Measurements from ENCODE around the gene RSPO1.

The RSPO1 gene

GRCh38 chr1:37663426-37664000 is 28.8 kb upstream of the RSPO1 start:
- TF ChIP-seq CTCF (IDR thresholded peaks at IDR 0.05; ENCODE audit: low read length) (no peak), EZH2 (optimal IDR thresholded peaks at IDR 0.05; ENCODE audit: low read depth, low read length) (no peak), EZH2phosphoT487 (IDR thresholded peaks at IDR 0.05; ENCODE audit: low read length) (no peak)
- Histone ChIP-seq H3K9ac (ENCODE audit: low read length) (no peak overlapping the region), H3K36me3 (replicated peaks; ENCODE audit: insufficient read depth, low read length) (no peaks in the 10 kb centered on the region), H3K4me1 (ENCODE audit: low read length) (no peaks in the 10 kb centered on the region), H3K79me2 (ENCODE audit: low read length) (no peaks in the 10 kb centered on the region), H3K27me3 (replicated peaks; ENCODE audit: insufficient read depth, low read length) (no peaks in the 10 kb centered on the region), H3K27ac (ENCODE audit: low read length) (no peak overlapping the region), H3K9me3 (replicated peaks; ENCODE audit: insufficient read depth, low read length) (no peaks in the 10 kb centered on the region), H3K4me2 (ENCODE audit: low read depth, low read length) (no peak overlapping the region), H4K20me1 (ENCODE audit: insufficient read depth, low read length) (no peaks in the 10 kb centered on the region), H2AFZ (ENCODE audit: low read length) (no peak overlapping the region), H3K4me3 (ENCODE audit: low read length) (no peak overlapping the region), H3K9me2 (replicated peaks; ENCODE audit: insufficient read depth, low read length) (no peaks in the 10 kb centered on the region), H3F3A (ENCODE audit: insufficient read depth, low read length) (no peaks in the 10 kb centered on the region)
- DNase-seq, result no peak

DNA sequence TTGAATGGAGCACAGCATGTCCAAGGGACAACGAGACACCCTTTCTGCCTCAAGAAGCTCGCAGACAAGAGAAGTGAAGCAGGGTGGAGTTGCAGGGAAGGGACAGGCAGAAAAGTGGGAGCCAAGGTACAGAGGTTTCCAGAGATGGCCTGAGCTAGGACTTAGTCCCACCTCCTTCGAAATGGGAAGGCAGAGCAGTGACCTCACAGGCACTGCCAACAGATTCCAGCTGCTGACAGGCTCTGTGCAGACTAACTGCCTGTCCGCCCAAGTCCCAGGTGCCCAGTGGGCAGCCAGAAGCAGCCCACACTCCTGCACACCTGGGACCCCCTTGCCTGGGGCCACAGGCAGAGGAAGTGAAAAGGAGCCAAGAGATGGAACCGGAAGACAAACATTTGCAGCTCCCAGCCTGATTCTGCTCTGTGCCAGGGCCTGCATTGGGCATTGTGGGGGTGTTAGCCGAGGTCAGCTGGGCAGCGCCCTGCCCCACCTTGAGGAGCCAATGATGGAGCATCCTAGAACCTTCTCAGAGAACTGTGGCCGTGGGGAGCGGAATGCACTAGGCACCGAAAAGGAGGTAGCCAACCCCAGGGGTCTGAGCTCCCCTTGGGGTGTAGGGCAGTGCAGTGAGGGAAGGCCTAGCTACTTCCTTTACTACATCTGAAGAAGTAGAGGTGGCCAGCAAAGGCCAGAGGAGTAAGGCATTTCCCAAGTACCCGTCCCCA is 27.5 kb upstream of the RSPO1 start:
- no peak for DNase-seq
- Histone ChIP-seq H3K9ac (ENCODE audit: low read length) (no peak overlapping the region), H3K9me2 (replicated peaks; ENCODE audit: insufficient read depth, low read length) (no peaks in the 10 kb centered on the region), H4K20me1 (ENCODE audit: insufficient read depth, low read length) (no peaks in the 10 kb centered on the region), H3K4me3 (ENCODE audit: low read length) (no peak overlapping the region), H2AFZ (ENCODE audit: low read length) (no peak overlapping the region), H3K4me2 (ENCODE audit: low read depth, low read length) (no peak overlapping the region), H3K27me3 (replicated peaks; ENCODE audit: insufficient read depth, low read length) (no peaks in the 10 kb centered on the region), H3K27ac (ENCODE audit: low read length) (no peak overlapping the region), H3K36me3 (replicated peaks; ENCODE audit: insufficient read depth, low read length) (no peaks in the 10 kb centered on the region), H3K9me3 (replicated peaks; ENCODE audit: insufficient read depth, low read length) (no peaks in the 10 kb centered on the region), H3F3A (ENCODE audit: insufficient read depth, low read length) (no peaks in the 10 kb centered on the region), H3K79me2 (ENCODE audit: low read length) (no peaks in the 10 kb centered on the region), H3K4me1 (ENCODE audit: low read length) (no peaks in the 10 kb centered on the region)
- no peak for TF ChIP-seq EZH2 (optimal IDR thresholded peaks at IDR 0.05; ENCODE audit: low read depth, low read length)
- TF ChIP-seq CTCF (IDR thresholded peaks at IDR 0.05; ENCODE audit: low read length), result no peak
- TF ChIP-seq EZH2phosphoT487 (IDR thresholded peaks at IDR 0.05; ENCODE audit: low read length), result no peak

DNA sequence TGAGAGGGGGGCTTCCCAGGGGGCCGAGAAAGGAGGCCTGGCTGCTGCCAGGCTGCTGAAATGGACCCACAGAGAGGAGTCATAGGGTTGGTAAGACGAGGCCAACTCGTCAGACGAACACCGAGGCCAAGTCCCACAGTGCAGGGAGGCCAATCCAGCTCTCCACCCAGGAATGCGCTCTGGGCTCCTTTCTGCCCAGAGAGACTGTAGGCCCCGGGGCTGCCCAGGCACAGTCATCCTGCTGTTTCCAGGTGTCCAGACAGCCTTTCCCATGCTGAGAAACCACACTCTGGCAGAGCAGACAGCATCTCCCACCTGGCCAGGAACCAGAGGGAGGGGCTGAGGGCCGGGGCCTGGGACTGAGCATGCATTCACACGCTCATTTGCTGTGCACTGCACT is 26.7 kb upstream of the RSPO1 start:
- Histone ChIP-seq H3K4me3 (ENCODE audit: low read length) (no peak overlapping the region), H3K27me3 (replicated peaks; ENCODE audit: insufficient read depth, low read length) (no peaks in the 10 kb centered on the region), H3K9me3 (replicated peaks; ENCODE audit: insufficient read depth, low read length) (no peaks in the 10 kb centered on the region), H3K27ac (ENCODE audit: low read length) (no peak overlapping the region), H4K20me1 (ENCODE audit: insufficient read depth, low read length) (no peaks in the 10 kb centered on the region), H3K9me2 (replicated peaks; ENCODE audit: insufficient read depth, low read length) (no peaks in the 10 kb centered on the region), H3K79me2 (ENCODE audit: low read length) (no peaks in the 10 kb centered on the region), H3K9ac (ENCODE audit: low read length) (no peak overlapping the region), H3F3A (ENCODE audit: insufficient read depth, low read length) (no peaks in the 10 kb centered on the region), H3K36me3 (replicated peaks; ENCODE audit: insufficient read depth, low read length) (no peaks in the 10 kb centered on the region), H3K4me2 (ENCODE audit: low read depth, low read length) (no peak overlapping the region), H3K4me1 (ENCODE audit: low read length) (no peaks in the 10 kb centered on the region), H2AFZ (ENCODE audit: low read length) (no peak overlapping the region)
- no peak for DNase-seq
- TF ChIP-seq CTCF (IDR thresholded peaks at IDR 0.05; ENCODE audit: low read length), result no peak
- no peak for TF ChIP-seq EZH2 (optimal IDR thresholded peaks at IDR 0.05; ENCODE audit: low read depth, low read length)
- no peak for TF ChIP-seq EZH2phosphoT487 (IDR thresholded peaks at IDR 0.05; ENCODE audit: low read length)

Measured in MM.1S (cell line).